HL-60/S4 treated with phorbol 12-myristate 13-acetate at 8.2 ng/mL for 4 days and 3 days (cell line): ENCODE data around the gene BBS1.
"Not testable (repeated sequence)": the region's sequence is repeated elsewhere in the genome, so short reads cannot be mapped to it uniquely, and the experiment has no call there.

Experiments
- in situ Hi-C: fragments of 300-500 bp; cut with MboI; formaldehyde crosslinking; loops from 2 replicates; pipeline ENCODE4 v1.15.0; 2022; ENCODE audit warnings: low sequenced_read_pairs

BBS1 gene

DNA sequence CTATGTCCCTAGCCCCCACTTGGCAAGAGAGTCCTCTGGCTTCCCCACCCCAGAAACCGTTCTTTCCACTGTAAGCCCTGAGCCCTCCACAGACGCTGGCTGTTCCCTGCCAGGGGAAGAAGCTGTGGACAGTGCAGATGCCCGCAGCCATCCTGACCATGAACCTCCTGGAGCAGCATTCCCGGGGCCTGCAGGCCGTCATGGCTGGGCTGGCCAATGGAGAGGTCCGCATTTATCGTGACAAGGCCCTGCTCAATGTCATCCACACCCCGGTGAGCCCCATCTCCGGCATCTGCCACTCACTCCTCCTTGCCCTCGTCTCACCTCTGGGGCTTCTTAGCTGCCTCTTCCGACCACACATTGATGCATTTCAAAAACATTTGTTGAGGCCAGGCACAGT, 13.2 kb downstream of the BBS1 start:
- in situ Hi-C loops: no loop called here

DNA sequence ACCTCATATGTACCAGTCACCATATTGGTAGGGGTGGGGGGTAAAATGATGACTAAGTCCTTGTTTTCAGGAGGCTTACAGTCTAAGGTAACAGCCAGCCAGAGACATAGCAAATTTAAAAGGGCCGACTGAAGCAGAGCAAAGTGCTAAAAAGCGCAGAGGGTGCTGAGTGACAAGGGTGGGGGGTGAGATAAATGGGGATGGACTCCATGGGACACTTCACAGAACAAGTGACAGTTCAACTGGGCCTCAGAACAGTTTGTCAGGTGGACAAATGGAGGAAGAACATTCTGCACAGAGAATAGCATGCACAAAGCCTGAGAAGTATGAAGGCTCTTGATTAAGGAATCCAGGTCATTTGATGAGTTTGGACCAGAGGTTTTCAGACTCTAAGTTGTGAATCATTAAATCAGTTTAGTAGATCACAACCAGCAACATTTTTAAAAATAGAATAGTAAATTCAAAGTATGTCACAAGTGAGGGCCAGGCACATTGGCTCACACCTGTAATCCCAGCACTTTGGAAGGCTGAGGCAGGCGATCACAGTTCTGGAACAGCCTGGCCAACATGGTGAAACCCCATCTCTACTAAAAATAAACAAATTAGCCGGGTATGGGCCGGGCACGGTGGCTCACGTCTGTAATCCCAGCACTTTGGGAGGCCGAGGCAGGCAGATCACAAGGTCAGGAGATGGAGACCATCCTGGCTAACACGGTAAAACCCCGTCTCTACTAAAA, 14.0 kb downstream of the BBS1 start:
- in situ Hi-C loops: no loop called here

GRCh38 chr11:66529069-66529468, 18.6 kb downstream of the BBS1 start:
- in situ Hi-C loops: no loop called here

DNA sequence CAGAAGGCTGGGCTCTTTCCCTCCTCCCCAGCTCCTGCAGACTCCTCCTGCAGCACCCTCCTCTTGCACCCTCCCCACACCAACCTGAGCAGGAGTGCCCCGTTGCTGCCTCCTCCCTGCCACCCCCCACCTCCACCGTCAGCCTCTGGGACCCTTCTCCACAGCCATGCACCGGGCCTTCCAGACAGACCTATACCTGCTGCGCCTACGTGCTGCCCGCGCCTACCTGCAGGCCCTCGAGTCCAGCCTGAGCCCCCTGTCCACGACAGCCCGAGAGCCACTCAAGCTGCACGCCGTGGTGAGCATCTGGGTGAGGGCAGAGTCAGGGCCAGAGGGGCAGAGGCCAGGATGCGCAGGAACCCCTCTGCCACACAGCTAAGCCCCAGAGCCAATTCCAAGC, 19.2 kb downstream of the BBS1 start:
- in situ Hi-C loops: no loop called here

GRCh38 chr11:66530927-66531709, 20.7 kb downstream of the BBS1 start:
- in situ Hi-C loops: no loop called here

DNA sequence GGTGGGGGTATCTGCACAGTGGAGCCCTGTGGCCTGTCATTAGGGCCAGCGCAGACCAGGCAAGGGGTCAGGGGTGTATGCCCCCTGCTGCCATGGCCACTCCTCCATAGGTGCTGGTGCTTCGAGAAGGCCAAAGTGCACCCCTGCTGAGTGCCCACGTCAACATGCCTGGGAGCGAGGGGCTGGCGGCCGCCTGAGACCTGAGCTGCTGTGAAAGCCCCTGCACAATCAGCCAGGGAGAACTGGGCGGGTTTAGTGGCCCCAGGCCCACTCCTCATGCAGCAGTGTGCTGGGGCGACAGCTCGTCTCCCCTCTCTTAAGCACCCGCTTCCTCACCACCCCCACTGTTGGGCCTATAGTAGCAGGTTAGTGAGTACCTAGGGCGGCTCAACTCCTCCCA, 21.4 kb downstream of the BBS1 start:
- in situ Hi-C loops: no loop called here

GRCh38 chr11:66532784-66533183, 22.3 kb downstream of the BBS1 start:
- in situ Hi-C loops: no loop called here

DNA sequence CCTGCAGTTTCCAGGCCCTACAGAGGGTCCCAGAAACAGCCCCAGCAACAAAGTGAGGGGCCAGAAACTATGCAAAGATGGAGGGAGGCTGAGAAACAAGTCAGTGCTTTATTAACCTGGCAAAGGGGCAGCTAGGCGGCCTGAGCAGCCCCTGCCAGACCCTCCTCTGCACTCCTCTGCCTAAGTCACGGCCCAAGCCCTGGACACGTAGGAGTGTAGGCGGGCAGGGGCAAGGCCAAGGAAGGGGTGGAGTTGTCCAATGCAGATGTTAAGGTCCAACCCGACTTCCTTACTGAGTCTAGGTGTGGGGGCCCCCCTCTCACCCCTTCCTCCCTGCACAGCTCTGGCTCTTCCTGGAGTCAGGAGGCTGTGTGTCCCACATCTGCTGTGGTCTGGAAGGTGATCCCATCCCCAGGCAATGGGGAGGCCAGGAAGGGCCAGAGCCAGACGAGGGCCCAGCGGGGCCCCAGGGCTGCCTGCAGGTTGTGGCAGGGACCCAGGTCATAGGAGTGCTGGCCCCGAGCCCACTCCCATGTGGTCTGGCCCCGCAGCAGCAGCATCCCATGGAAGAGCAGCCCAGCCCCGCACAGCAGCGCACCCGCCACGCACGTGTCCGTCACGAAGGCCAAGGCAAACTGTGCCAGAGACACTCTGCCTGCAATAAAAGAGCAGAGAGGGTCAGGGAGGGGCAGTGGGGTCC, 28.9 kb downstream of the BBS1 start:
- in situ Hi-C loops: no loop called here

- in situ Hi-C loops: no loop called here
Measured at GRCh38 chr11:66539870-66540213, 29.4 kb downstream of the BBS1 start.

GRCh38 chr11:66540598-66540997, 30.2 kb downstream of the BBS1 start:
- in situ Hi-C loops: not testable (repeated sequence)

DNA sequence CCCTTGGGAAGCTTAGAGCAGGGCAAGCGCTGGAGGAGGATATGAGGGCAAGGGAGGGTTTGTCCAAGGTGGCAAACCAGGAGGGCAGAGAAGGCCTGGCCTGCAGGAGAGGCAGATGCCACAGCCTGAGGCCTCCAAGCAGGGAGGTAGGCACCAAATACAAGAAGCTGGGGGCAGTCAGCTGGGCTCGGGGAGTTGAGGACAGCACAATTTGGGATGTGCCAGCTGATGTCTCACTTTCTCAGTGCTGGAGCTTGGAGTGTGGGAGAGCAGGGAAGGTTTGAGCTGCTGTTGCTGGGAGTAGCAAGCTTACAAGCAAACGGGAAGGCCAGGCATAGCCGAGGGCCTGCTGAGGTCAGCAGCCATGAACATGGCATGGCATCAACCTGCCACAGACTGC, 31.5 kb downstream of the BBS1 start:
- in situ Hi-C loops: no loop called here

DNA sequence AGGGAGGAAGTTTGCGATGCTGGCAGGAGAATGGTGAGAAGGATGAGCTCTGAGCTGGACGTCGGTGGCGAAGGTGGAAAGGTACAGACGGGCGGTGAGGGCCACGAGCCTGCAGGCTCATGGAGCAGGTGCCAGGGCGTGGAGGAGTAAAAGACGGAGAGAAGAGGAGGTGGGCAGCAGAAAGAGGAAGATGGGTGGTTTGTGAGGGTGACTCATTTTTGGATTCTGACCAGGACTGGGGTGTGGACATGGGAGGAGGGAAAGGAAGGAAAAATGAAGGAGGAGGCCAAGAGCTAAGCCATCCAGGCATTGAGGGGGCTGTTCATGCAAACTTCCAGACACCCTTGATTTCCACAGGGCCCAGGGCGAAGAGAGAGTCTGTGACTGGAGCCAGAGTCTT, 31.9 kb downstream of the BBS1 start:
- in situ Hi-C loops: no loop called here

- in situ Hi-C loops: no loop called here
Measured at GRCh38 chr11:66543263-66544107, 33.0 kb downstream of the BBS1 start.

GRCh38 chr11:66544952-66545351, 34.5 kb downstream of the BBS1 start:
- in situ Hi-C loops: not testable (repeated sequence)

DNA sequence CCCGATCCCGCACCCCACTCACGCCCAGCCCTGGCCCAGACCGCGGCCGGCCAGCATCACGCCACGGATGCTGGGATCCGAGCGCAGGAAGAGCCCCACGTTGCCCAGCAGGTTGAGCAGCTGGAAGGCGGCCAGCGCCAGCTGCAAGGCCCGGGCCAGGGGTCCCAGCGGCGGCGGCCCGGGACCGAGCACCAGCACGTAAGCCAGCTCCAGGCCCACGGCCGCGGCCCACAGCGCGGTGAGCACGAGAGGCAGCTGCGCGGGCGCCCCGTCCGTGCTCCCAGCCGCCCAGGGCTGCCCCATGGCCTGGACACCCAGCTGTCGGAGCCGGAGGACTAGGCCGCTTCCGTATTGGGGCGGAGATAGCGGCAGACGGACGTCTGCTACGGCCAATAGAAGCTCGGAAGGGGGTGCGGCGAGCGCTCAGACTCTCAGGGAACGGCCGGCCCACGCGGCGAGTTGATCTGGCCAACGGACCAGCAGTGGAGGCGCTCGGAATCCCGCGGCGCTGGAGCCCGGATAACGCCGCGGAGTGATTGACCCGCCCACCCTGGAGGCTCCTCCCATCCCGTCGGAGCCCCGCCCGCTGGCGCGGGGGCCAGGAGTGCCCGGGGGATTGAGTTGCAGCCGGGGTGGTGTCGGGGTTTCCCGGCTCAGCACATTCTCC, 35.4 kb downstream of the BBS1 start, which contains the start of gene ZDHHC24:
Gene ZDHHC24 (minus strand): TSS at position 348 of the 667 bp plus-strand sequence. CDS start 45 bp downstream, at position 303.
- in situ Hi-C loops: no loop called here

DNA sequence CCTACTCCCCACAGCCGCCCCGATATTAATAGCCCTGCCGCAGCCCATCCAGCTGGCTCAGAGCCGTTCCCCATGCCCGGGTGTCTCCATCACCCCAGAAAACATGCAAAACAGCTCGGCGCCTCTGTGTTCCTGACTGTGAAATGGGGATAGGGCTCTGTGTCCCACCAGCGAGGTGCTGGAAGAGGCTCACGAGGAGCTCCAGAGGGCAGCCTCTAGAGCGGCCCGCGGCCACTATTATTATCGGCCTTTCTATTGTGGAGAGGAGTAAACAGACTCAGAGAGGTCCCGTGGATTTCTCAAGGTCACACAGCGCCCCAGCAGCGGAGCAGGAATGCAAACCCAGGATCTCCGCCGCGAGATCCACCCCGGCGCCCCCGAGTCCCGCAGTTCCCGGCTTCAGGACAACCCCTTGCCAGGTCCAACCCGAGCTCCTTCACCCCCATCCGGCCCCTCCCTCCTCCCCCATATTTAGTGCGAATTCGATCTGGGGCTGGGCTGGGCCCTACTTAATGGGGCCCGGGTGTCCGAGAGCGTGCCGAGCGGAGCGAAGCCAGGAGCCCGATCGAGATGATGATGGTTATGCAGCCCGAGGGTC, 36.0 kb downstream of the BBS1 start, which contains the start of gene ACTN3:
Gene ACTN3 (plus strand): TSS at position 536 of the 598 bp plus-strand sequence. CDS start 35 bp downstream, at position 571.
- in situ Hi-C loops: no loop called here

GRCh38 chr11:66546966-66547661, 36.7 kb downstream of the BBS1 start:
- in situ Hi-C loops: no loop called here

DNA sequence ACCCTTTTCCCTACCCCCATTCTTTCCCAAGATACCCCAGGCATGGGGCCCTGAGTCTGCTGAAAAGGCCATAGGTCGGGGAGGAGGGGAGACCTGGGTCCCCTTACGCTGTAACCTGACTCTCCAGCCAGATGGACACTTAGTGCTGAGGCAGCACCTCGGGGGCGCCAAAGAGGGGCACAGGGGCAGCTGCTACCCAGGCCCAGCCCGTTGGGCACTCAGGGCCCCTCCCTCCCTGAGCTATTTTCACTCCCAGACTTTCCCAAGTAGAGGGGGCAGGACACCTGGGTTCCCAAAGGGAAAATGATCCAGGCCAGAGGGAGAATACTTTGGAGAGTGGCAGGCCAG, 37.2 kb downstream of the BBS1 start:
- in situ Hi-C loops: no loop called here

DNA sequence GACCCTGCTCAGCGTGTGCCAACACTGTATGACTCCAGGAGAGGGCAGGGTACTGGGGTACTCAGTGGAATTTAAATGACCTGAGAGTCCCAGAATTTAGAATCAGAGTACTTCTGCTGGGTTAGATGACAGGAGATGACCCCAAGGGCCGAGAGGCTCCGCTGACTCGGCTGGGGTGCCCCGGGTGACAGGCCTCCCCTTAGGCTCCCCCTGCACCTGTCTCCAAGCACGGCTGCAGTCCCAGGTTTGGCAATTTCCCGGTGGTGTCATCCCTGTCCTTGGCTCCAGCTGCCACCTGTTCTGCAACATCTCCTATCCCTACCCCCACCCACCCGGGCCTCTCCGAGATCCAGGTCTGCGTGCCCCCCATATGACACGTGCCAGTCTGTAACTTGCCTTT, 37.6 kb downstream of the BBS1 start:
- in situ Hi-C loops: no loop called here
